Measurements from ENCODE around the gene MEGF10. TPM values are rescaled to one million over a fixed set of nuclear protein-coding genes. Genes with fewer than 3 reads are reported as not detected.
"Not testable (repeated sequence)": the region's sequence is repeated elsewhere in the genome, so short reads cannot be mapped to it uniquely, and the experiment has no call there.

MEGF10 gene
- total and polyA plus RNA-seq, 10 donors = 0.02 to 2.2 (median 0.22) TPM

- H3K27ac ChIP-seq = no peak overlapping the region
- WGBS, 5 donors = 78 to 90% (median 85%) methylated on average over 3 of the region's 3 CpGs
- no peaks in the 10 kb centered on the region for H3K36me3 ChIP-seq
- H3K9me3 ChIP-seq = peaks cover 0 to 12% (median 4%) of the 10 kb centered on the region in 8 donors
- H3K27me3 ChIP-seq (replicated peaks in 1 of 7) = no peaks in the 10 kb centered on the region
- no peaks in the 10 kb centered on the region for H3K4me1 ChIP-seq
- DNase-seq = no peak
- TF ChIP-seq POLR2AphosphoS5 (IDR thresholded peaks at IDR 0.05) (no peak), POLR2A (IDR thresholded peaks at IDR 0.05) (no peak), CTCF (IDR thresholded peaks at IDR 0.05 in 8 of 11, conservative IDR thresholded peaks at IDR 0.05 in 3 of 11) (no peak)
- intact Hi-C loops (cut with DNase I; ENCODE audit: low total_unique reads) = no loop called here
- H3K4me3 ChIP-seq = no peak overlapping the region
These were observed 29.9 kb upstream of the MEGF10 start for GRCh38 chr5:127260686-127261085.

DNA sequence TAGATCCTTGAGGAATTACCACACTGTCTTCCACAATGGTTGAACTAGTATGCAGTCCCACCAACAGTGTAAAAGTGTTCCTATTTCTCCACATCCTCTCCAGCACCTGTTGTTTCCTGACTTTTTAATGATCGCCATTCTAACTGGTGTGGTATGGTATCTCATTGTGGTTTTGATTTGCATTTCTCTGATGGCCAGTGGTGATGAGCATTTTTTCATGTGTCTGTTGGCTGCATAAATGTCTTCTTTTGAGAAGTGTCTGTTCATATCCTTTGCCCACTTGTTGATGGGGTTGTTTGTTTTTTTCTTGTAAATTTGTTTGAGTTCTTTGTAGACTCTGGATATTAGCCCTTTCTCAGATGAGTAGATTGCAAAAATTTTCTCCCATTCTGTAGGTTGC, 25.1 kb upstream of the MEGF10 start:
- DNase-seq; H3K4me3 ChIP-seq; H3K9me3 ChIP-seq; H3K36me3 ChIP-seq; H3K4me1 ChIP-seq; H3K27ac ChIP-seq; intact Hi-C loops (cut with DNase I; ENCODE audit: low total_unique reads); H3K27me3 ChIP-seq (replicated peaks in 1 of 7): not testable (repeated sequence)
- 81 to 100% (median 100%) methylated on average over 1 of the region's 1 CpG for WGBS, 5 donors

DNA sequence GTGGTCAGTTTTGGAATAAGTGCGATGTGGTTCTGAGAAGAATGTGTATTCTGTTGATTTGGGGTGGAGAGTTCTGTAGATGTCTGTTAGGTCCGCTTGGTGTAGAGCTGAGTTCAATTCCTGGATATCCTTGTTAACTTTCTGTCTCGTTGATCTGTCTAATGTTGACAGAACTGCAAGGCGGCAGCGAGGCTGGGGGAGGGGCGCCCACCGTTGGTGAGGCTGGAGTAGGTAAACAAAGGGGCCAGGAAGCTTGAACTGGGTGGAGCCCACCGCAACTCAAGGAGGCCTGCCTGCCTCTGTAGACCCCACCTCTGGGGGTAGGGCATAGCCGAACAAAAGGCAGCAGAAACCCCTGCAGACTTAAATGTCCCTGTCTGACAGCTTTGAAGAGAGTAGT, 22.3 kb upstream of the MEGF10 start:
- H3K27ac ChIP-seq; H3K36me3 ChIP-seq; H3K27me3 ChIP-seq (replicated peaks in 1 of 7); H3K4me3 ChIP-seq; DNase-seq; intact Hi-C loops (cut with DNase I; ENCODE audit: low total_unique reads); H3K4me1 ChIP-seq: not testable (repeated sequence)
- 45 to 73% (median 69%) methylated on average over 9 of the region's 9 CpGs for WGBS, 5 donors
- H3K9me3 ChIP-seq = peaks cover 0 to 21% (median 6%) of the 10 kb centered on the region in 8 donors

GRCh38 chr5:127270713-127271112, 19.9 kb upstream of the MEGF10 start:
- H3K4me3 ChIP-seq; H3K36me3 ChIP-seq; H3K4me1 ChIP-seq; intact Hi-C loops (cut with DNase I; ENCODE audit: low total_unique reads); H3K27ac ChIP-seq; DNase-seq; H3K27me3 ChIP-seq (replicated peaks in 1 of 7): not testable (repeated sequence)
- H3K9me3 ChIP-seq = peaks cover 0 to 21% (median 6%) of the 10 kb centered on the region in 8 donors
- 93 to 97% (median 96%) methylated on average over 4 of the region's 4 CpGs for WGBS, 5 donors

DNA sequence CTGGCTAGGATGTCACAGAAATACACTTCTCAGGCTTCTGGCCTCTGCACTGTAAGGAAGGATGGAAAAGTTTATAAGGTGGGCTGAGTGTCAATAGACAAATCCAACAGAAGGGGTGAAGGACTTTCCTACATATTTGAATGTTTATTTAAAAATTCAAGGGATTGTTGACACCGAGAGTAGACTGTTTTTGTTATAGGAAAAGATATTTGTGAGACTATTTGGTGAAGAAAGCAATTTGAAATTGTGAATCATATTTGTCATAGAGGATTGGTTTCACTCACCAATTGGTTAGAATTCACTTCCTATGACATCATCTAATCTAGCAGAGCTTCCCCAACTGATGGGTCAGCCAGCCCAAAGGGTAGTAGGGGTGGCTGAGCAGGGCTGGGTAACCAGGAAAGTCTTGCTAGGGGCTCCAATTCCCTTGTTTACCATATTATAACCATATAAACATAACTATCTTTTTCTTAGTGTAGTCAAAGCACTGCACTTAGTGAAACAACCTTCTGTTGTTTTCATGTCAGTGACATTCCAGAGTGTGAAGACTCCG, 14.9 kb upstream of the MEGF10 start:
- no peak for DNase-seq
- 82 to 90% (median 89%) methylated on average over 2 of the region's 2 CpGs for WGBS, 5 donors
- no peak for TF ChIP-seq POLR2AphosphoS5 (IDR thresholded peaks at IDR 0.05)
- no peak for TF ChIP-seq CTCF (IDR thresholded peaks at IDR 0.05 in 8 of 11, conservative IDR thresholded peaks at IDR 0.05 in 3 of 11)
- TF ChIP-seq POLR2A (IDR thresholded peaks at IDR 0.05) = no peak
- Histone ChIP-seq H3K27me3 (replicated peaks in 1 of 7) (peaks cover 0 to 3% (median 0%) of the 10 kb centered on the region in 7 donors), H3K4me1 (no peaks in the 10 kb centered on the region), H3K27ac (no peak overlapping the region), H3K36me3 (no peaks in the 10 kb centered on the region), H3K4me3 (no peak overlapping the region), H3K9me3 (peaks cover 0 to 18% (median 4%) of the 10 kb centered on the region in 8 donors)
- intact Hi-C loops (cut with DNase I; ENCODE audit: low total_unique reads) = no loop called here

Data from spleen (tissue), 11 donors.